Measurements from ENCODE around the gene LIN7C. TPM values are rescaled to one million over a fixed set of nuclear protein-coding genes. Genes with fewer than 3 reads are reported as not detected.

Gene LIN7C
- total RNA-seq, 4 donors from 2014 or later = 26.4 to 41.2 (median 34.6) TPM

GRCh38 chr11:27468209-27468994 is 38.2 kb downstream of the LIN7C start:
- H3K4me1 ChIP-seq = peaks cover 0 to 12% (median 0%) of the 10 kb centered on the region in 4 donors
- peak overlapping the region in 2 of 4 donors; percentile 82 to 97 for H3K4me3 ChIP-seq
- no peak for DNase-seq

DNA sequence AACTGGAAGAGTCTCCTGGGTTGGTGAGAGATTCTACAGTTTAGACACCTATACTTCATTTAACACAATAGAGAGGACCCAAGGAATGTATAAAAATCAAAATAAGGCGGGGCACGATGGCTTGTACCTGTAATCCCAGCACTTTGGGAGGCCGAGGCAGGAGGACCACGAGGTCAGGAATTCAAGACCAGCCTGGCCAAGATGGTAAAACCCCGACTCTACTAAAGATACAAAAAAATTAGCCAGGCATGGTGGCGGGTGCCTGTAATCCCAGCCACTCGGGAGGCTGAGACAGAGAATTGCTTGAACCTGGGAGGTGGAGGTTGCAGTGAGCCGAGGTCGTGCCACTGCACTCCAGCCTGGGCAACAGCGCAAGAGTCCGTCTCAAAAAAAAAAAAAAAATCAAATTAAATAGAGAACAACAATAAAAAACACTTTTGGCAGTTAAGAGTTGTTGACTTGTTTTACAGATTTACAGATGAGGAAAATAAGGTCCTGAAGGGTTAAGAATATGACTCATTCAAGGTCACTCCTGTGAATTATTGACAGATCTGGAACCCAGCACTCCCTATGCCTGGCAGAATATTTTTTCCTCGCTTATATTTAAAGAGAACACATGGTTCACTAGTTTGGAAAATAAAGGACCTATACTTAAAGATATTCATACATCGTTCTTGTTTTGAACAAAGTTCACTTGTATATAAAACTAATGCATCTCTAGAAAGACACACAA is 39.2 kb downstream of the LIN7C start:
- H3K36me3 ChIP-seq = no peaks in the 10 kb centered on the region
- H3K4me3 ChIP-seq = no peak overlapping the region
- TF ChIP-seq, protein P1, sequence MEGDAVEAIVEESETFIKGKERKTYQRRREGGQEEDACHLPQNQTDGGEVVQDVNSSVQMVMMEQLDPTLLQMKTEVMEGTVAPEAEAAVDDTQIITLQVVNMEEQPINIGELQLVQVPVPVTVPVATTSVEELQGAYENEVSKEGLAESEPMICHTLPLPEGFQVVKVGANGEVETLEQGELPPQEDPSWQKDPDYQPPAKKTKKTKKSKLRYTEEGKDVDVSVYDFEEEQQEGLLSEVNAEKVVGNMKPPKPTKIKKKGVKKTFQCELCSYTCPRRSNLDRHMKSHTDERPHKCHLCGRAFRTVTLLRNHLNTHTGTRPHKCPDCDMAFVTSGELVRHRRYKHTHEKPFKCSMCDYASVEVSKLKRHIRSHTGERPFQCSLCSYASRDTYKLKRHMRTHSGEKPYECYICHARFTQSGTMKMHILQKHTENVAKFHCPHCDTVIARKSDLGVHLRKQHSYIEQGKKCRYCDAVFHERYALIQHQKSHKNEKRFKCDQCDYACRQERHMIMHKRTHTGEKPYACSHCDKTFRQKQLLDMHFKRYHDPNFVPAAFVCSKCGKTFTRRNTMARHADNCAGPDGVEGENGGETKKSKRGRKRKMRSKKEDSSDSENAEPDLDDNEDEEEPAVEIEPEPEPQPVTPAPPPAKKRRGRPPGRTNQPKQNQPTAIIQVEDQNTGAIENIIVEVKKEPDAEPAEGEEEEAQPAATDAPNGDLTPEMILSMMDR (IDR thresholded peaks at IDR 0.05) = no peak
- no peak for TF ChIP-seq POLR2A (IDR thresholded peaks at IDR 0.05)
- peak overlapping the region in 2 of 4 donors; percentile 66 to 78 for H3K27ac ChIP-seq
- no peaks in the 10 kb centered on the region for H3K27me3 ChIP-seq
- peaks cover 0 to 12% (median 0%) of the 10 kb centered on the region in 4 donors for H3K4me1 ChIP-seq
- DNase-seq = no peak
- H3K9me3 ChIP-seq = no peaks in the 10 kb centered on the region

More at GRCh38 chr11:27468209-27468994, 38.2 kb downstream of the LIN7C start:
- Histone ChIP-seq H3K36me3 (no peaks in the 10 kb centered on the region), H3K9me3 (no peaks in the 10 kb centered on the region), H3K27me3 (no peaks in the 10 kb centered on the region), H3K27ac (peak overlapping the region in 3 of 4 donors; percentile 52 to 85 (median 66))
- peak; percentile 15 to 41 for TF ChIP-seq POLR2A (IDR thresholded peaks at IDR 0.05)
- TF ChIP-seq, protein P1 (IDR thresholded peaks at IDR 0.05) = no peak

DNA sequence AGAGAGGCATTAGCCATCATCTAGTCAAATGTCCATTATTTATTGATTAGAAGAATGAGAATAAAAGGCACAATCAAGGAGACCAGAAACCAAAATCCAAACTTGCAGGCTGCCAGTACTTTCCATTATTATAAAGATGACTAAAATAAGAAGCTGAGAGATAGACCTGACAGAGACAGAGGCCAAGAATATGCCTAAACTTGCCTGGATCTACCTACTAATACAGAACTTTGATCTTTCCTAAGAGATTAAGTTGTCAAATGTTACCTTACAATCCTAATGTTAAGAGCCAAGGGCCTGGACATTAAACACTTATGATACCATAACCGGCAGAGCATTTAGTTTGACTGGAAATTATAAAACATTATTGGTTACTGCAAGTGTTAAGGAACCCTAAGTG is 40.2 kb downstream of the LIN7C start:
- DNase-seq = no peak
- Histone ChIP-seq H3K4me1 (peaks cover 0 to 12% (median 0%) of the 10 kb centered on the region in 4 donors), H3K27ac (peak overlapping the region in 1 of 4 donors; percentile 46), H3K4me3 (no peak overlapping the region), H3K36me3 (no peaks in the 10 kb centered on the region), H3K27me3 (no peaks in the 10 kb centered on the region), H3K9me3 (no peaks in the 10 kb centered on the region)
- TF ChIP-seq, protein P1 (IDR thresholded peaks at IDR 0.05) = no peak
- no peak for TF ChIP-seq POLR2A (IDR thresholded peaks at IDR 0.05)

GRCh38 chr11:27465629-27466028 is 40.9 kb downstream of the LIN7C start:
- Histone ChIP-seq H3K27ac (no peak overlapping the region), H3K9me3 (no peaks in the 10 kb centered on the region), H3K4me1 (peaks cover 0 to 12% (median 0%) of the 10 kb centered on the region in 4 donors), H3K27me3 (no peaks in the 10 kb centered on the region), H3K36me3 (no peaks in the 10 kb centered on the region), H3K4me3 (no peak overlapping the region)
- TF ChIP-seq, protein P1 (IDR thresholded peaks at IDR 0.05) = no peak
- no peak for TF ChIP-seq POLR2A (IDR thresholded peaks at IDR 0.05)
- DNase-seq = no peak

- Histone ChIP-seq H3K27ac (no peak overlapping the region), H3K4me1 (peaks cover 0 to 12% (median 0%) of the 10 kb centered on the region in 4 donors), H3K9me3 (no peaks in the 10 kb centered on the region), H3K27me3 (no peaks in the 10 kb centered on the region), H3K36me3 (no peaks in the 10 kb centered on the region), H3K4me3 (no peak overlapping the region)
- no peak for DNase-seq
- TF ChIP-seq, protein P1 (IDR thresholded peaks at IDR 0.05) = no peak
- TF ChIP-seq POLR2A (IDR thresholded peaks at IDR 0.05) = no peak
Measured at GRCh38 chr11:27464909-27465308, 41.7 kb downstream of the LIN7C start.
